ENCODE results near the gene CAAP1.

The CAAP1 gene

GRCh38 chr9:26928902-26929495, 36.4 kb upstream of the CAAP1 start:
- TF ChIP-seq, protein P1, sequence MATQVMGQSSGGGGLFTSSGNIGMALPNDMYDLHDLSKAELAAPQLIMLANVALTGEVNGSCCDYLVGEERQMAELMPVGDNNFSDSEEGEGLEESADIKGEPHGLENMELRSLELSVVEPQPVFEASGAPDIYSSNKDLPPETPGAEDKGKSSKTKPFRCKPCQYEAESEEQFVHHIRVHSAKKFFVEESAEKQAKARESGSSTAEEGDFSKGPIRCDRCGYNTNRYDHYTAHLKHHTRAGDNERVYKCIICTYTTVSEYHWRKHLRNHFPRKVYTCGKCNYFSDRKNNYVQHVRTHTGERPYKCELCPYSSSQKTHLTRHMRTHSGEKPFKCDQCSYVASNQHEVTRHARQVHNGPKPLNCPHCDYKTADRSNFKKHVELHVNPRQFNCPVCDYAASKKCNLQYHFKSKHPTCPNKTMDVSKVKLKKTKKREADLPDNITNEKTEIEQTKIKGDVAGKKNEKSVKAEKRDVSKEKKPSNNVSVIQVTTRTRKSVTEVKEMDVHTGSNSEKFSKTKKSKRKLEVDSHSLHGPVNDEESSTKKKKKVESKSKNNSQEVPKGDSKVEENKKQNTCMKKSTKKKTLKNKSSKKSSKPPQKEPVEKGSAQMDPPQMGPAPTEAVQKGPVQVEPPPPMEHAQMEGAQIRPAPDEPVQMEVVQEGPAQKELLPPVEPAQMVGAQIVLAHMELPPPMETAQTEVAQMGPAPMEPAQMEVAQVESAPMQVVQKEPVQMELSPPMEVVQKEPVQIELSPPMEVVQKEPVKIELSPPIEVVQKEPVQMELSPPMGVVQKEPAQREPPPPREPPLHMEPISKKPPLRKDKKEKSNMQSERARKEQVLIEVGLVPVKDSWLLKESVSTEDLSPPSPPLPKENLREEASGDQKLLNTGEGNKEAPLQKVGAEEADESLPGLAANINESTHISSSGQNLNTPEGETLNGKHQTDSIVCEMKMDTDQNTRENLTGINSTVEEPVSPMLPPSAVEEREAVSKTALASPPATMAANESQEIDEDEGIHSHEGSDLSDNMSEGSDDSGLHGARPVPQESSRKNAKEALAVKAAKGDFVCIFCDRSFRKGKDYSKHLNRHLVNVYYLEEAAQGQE (IDR thresholded peaks at IDR 0.05; ENCODE audit: insufficient read depth in 1 of 2, low read depth in 2 of 2, low read length in 2 of 2) = no peak
- TF ChIP-seq FOXP2 (optimal IDR thresholded peaks at IDR 0.05; ENCODE audit: borderline replicate concordance, extremely low read depth, extremely low read length, insufficient read depth) (no peak), SIN3A (IDR thresholded peaks at IDR 0.05; ENCODE audit: borderline replicate concordance, insufficient read depth, low read length) (no peak), TAF1 (IDR thresholded peaks at IDR 0.05; ENCODE audit: borderline replicate concordance, insufficient read depth, low read length) (no peak), POLR2AphosphoS5 (IDR thresholded peaks at IDR 0.05; ENCODE audit: low read depth, low read length) (no peak)

GRCh38 chr9:26925609-26926008, 33.0 kb upstream of the CAAP1 start:
- TF ChIP-seq, protein P1 (IDR thresholded peaks at IDR 0.05; ENCODE audit: insufficient read depth in 1 of 2, low read depth in 2 of 2, low read length in 2 of 2) = no peak
- TF ChIP-seq POLR2AphosphoS5 (IDR thresholded peaks at IDR 0.05; ENCODE audit: low read depth, low read length) (no peak), FOXP2 (optimal IDR thresholded peaks at IDR 0.05; ENCODE audit: borderline replicate concordance, extremely low read depth, extremely low read length, insufficient read depth) (no peak), SIN3A (IDR thresholded peaks at IDR 0.05; ENCODE audit: borderline replicate concordance, insufficient read depth, low read length) (no peak), TAF1 (IDR thresholded peaks at IDR 0.05; ENCODE audit: borderline replicate concordance, insufficient read depth, low read length) (no peak)

DNA sequence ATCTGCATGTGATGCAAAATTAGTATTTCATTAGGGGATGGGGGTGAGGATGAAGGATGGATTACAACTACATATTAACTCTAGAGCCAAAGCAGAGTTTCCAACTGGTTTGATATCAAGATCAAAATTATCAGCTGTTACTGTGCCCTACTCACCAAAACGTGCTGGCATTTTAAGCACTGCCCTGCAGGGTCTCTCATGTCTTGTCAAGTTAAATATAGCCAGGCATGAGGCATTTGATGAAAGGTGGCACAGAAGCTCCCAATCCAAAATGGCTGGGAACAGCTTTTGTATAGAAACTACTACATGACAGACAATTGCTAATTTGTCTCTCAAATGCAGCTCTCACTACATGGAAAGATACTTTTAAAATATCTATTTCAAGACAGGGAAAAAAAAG, 27.1 kb upstream of the CAAP1 start:
- TF ChIP-seq SIN3A (IDR thresholded peaks at IDR 0.05; ENCODE audit: borderline replicate concordance, insufficient read depth, low read length) (no peak), POLR2AphosphoS5 (IDR thresholded peaks at IDR 0.05; ENCODE audit: low read depth, low read length) (no peak), FOXP2 (optimal IDR thresholded peaks at IDR 0.05; ENCODE audit: borderline replicate concordance, extremely low read depth, extremely low read length, insufficient read depth) (no peak), TAF1 (IDR thresholded peaks at IDR 0.05; ENCODE audit: borderline replicate concordance, insufficient read depth, low read length) (no peak)
- TF ChIP-seq, protein P1 (IDR thresholded peaks at IDR 0.05; ENCODE audit: insufficient read depth in 1 of 2, low read depth in 2 of 2, low read length in 2 of 2) = no peak

GRCh38 chr9:26913138-26913668, 20.6 kb upstream of the CAAP1 start:
- no peak for TF ChIP-seq SIN3A (IDR thresholded peaks at IDR 0.05; ENCODE audit: borderline replicate concordance, insufficient read depth, low read length)
- TF ChIP-seq FOXP2 (optimal IDR thresholded peaks at IDR 0.05; ENCODE audit: borderline replicate concordance, extremely low read depth, extremely low read length, insufficient read depth) = no peak
- TF ChIP-seq TAF1 (IDR thresholded peaks at IDR 0.05; ENCODE audit: borderline replicate concordance, insufficient read depth, low read length) = no peak
- TF ChIP-seq POLR2AphosphoS5 (IDR thresholded peaks at IDR 0.05; ENCODE audit: low read depth, low read length) = no peak
- TF ChIP-seq, protein P1 (IDR thresholded peaks at IDR 0.05; ENCODE audit: insufficient read depth in 1 of 2, low read depth in 2 of 2, low read length in 2 of 2) = no peak

Measured in PFSK-1 (cell line).